HUDEP-2 (cell line): Measurements from ENCODE around the gene TEX12.
"Not testable (repeated sequence)": the region's sequence is repeated elsewhere in the genome, so short reads cannot be mapped to it uniquely, and the experiment has no call there.

Experiments used
- DNase-seq, 76 experiments: peaks; one replicate each; lab custom pipeline; 2025; ENCODE audit not compliant: unreplicated experiment in 76 of 76; lab: John Stamatoyannopoulos, UW

TEX12 gene

DNA sequence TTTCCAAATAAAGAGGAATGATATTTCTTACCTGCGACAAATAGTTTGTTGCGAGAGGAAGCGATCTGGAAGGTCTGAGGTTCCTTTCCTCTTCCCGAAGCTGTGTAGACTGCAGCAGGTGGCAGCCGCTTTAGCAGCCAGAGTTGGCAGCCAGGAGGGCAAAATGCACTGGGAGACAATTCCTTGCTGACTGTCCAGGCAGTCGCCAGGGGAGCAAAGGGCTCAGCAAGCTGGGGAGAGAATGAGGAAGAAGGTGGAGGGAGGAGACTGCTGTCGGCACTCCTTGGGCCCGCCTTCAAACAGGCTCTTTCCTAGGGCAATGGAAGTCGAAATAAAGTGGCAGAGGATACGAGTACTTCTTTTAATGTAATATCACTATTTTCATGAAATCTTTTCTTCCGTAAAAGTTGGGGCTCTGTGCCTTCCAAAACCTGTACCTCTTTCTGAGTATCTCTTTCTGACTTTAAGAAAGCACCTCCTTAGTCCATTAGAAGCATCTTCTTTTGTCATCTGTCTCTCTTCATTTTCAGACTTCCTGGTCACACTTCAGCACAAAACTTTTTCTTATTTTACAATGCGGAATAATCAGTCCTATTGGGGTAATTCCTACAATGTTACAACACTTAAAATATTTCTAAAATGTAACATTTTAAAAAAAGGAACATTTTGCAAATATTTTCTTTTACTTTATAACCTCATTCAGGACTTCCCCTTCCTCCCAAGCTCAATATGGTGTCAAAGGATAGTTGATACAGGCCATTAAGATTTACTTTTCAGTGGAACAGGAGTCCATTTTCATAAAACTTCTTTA is 3.1 kb upstream of the TEX12 start, which contains the start of gene IL18:
Gene IL18, minus strand, starts transcription at position 220 of the 811 bp plus-strand sequence. CDS start 9,041 bp downstream, outside the sequence.
- peak in 14 of 76 experiments; percentile 1 to 30 (median 14) for DNase-seq

DNA sequence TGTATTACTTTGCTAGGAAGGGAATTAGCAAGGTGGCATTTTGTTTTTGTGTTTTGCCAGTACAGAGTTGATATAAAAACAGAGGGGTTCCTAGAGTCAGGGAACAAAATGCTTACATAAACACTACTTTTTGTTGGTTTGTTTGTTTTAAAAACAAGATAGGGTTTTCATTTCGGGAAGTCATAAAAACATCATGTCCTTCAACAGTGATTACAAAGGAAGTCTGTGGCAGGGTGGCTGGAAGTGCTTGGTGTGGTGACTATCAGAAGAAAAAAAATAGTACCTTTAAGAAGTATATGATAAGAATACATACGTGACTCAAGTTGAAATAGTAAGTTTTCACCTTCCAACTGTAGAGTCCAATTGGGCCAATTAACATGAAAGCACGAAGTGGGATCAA is 2.1 kb upstream of the TEX12 start:
- DNase-seq = no peak

DNA sequence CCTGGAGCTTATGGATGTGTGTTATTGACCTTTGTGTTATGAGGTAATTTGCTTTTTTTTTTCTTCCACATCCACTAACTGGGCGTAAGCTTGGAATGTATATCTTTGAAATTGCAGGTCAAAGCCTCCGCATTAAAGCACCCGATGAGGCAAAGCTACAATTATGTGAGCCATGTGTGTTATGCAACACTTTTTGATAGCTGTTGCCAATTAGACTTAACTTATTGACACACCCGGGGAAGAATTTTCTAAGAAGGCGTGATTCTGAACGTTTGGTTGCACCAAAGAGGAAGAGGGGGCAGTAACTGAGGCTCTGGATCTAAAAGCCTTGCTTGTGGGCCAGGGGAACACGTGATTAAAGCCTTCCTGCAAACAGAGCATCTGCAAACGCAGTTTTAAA is 610 bp upstream of the TEX12 start:
- DNase-seq = no peak

DNA sequence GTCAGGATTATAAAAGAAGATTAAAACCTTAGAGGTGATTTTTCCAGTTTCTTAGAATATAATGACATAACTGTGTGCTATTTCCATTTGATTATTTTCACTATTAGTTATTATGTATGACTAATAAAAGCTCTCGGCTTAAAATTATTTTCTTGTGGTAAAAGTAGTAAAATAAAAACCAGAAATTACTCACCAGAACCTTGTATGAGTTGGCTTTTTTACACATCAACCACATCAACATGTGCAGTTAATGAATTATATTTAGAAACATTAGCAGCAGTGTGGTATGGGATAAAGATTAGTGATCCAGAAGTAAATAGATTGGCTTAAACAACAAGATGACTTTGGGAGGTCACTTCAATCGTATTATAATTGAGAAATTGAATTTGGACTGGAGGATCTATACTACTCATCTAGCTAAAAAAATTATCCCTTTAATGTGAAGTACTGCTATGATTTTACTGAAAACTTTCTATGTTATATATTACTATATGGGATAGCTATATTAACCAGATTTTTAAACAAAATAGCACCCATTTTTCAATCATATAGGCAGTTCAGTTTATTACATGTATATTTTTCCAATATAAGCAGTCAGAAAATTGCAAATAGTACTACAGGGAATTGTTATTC is 5.3 kb downstream of the TEX12 start:
- no peak for DNase-seq

DNA sequence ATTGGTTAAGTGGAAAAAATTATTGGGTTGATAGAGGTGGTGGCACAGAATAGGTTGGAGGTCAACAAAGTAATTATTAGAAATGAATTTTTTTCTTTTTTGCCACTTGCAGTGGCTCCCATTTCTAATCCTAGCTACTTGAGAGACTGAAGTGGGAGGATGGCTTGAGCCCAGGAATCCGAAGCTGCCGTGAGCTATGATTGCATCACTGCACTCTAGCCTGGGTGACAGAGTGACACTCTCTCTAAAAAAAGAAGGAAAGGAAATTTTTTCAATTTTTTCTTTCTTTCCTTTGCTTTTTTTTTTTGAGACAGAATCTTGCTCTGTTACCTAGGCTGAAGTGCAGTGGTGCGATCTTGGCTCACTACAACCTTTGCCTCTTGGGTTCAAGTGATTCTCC is 6.0 kb downstream of the TEX12 start:
- DNase-seq = no peak

DNA sequence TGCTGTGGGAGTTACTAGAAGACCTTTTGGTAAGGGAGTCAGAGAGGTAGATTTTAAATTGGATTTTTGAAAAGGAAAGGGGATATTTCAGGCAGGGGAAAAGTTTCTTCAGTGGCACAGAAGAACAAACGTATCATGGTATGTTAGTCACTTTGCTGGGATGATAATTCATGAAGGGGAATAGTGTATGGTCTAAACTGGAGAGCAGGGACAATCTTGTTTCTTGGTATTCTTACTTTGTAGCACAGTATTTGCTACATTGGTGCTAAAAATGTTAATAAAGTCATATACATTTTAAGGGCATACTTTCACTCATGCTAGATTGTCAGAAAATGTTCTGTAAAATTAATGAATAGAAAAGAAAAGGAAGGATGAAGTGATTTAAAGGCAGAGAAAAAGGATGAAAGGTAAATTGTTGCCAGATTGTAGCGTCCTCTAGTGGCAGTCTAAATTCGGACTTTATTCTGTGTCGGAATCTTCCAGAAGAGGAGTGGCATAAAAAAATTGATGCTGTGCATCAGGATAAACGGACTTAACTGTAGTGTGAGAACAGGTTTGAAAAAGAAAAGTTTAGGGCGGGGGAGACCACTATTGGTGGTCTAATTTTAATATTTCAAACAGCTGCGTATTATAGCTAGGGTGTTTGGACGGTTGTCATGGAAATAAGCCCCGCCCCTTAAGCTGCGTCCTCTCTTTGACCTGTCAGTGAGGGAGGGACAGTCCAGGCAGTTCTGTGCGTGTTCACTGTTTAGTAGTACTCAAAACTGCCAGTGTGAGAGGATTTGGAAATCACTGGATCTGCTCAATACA is 7.8 kb downstream of the TEX12 start, which contains the start of gene BCO2:
Gene BCO2, plus strand, starts transcription at position 724 of the 810 bp plus-strand sequence. CDS start 90 bp downstream, outside the sequence.
- peak in 37 of 76 experiments; percentile 1 to 64 (median 27) for DNase-seq

DNA sequence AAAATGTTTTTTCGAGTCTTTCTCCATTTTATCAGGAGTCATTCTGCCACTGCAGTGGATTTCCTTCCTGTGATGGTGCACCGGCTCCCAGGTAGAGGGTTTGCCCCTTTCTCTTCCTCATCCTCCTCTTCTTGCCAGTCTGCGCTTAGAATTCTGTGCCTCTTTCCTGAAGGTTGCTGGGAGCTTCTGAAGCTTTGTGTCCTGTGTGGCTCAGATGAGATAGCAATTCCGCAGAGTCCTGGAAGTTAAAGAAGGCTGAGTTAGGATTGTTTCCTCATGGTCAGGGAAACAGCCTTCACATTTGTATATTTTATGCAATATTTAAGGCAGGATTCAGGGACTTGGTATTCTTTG is 8.4 kb downstream of the TEX12 start:
- DNase-seq = no peak

DNA sequence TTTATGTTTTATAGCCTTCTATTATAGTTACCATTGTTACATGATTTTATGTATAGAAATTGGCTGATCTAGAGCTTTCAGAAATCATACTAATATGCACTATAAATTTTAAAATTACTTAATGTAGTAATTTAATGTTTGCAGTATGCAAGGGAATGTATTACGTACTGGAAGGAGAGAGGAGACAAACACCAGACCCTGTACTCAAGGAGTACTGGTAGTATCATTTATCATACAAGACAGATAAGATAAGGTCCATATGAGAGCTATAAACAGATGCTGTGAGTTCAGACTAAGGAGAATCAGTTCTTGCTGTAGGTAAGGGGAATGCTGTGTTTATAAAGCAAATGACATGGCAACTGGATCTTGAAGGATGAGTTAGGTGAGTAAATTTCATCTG is 8.9 kb downstream of the TEX12 start:
- DNase-seq = no peak

DNA sequence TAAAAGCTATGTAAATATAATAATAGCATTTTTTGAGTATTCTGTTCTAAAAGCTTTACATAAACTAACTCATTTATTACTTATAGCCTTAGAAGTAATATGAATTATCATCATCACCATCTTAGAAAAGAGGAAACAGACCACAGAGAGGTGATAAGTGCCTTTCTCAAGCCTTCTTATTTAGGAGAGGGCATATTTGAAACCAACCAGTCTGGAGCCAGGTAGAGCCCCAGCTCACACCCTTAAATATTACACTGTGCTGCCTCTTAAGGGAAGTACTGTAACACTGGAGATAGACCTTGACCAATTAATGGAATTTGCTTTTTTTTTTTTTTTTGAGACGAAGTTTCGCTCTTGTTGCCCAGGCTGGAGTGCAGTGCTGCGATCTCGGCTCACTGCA is 10.4 kb downstream of the TEX12 start:
- DNase-seq = no peak

DNA sequence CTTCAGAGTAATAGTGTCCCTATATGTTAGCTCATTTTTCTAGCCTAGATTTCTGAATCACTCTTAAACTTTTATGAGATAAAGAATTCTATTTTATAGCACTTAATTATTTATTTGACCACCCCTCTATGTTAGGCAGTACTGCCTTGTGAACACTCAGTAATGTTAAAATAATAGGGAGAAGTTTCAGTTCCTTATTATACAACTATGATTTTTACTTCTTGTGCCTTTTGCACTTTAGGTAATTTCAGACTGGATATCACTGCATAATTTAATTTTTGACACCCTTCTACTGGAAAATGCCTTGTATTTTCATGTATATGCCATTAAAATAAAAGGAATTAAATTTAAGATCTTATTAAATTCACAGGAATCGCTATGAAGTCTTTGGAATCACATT is 11.3 kb downstream of the TEX12 start:
- DNase-seq = no peak

DNA sequence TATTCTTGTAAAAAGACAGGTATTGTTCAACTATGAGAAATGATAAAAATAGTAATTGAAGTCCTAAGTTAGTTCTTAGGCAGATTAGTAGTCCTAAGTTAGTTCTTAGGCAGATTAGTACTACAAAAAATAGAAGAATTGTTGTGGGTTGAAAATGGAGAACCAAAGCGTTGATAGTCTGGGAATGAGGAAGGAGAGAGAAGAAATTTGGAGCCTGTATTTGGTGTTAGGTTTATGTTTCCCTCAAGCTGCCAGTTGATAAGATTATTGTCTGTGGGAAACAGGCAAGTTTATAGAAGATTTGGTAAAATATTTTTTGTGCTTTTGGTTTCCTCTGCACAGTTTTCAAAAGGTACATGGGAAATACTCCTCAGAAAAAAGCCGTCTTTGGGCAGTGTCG is 11.8 kb downstream of the TEX12 start:
- no peak for DNase-seq

DNA sequence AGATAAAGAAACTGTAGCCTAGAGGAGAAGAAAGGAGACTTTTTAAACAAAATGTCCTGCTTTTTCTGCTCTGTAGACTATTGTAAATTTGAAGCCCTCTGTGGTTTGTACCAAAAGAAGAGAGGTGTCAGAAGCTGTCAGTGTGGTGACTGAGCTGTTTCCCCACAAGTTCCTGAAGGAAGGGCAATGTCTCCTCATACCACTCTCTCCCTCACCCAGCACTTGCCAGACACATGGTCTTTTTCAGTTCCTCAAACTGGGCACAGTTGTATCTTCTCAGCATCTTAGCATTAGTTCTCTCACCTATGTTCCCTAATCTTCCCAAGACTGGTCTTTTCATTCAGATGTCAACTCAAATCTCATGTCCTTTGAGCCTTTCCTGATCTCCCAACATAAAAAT is 12.4 kb downstream of the TEX12 start:
- DNase-seq = no peak

DNA sequence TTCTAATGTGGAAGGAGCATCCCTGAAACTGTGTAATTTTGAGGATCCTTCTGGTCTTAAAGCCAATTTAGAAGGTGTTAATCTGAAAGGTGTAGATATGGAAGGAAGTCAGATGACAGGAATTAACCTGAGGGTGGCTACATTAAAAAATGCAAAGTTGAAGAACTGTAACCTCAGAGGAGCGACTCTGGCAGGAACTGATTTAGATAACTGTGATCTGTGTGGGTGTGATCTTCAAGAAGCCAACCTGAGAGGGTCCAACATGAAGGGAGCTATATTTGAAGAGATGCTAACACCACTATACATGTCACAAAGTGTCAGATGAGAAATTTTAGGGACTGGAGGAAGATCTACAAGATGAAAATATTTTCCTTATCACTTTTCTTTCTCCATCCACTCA is 15.7 kb downstream of the TEX12 start:
- DNase-seq = no peak

DNA sequence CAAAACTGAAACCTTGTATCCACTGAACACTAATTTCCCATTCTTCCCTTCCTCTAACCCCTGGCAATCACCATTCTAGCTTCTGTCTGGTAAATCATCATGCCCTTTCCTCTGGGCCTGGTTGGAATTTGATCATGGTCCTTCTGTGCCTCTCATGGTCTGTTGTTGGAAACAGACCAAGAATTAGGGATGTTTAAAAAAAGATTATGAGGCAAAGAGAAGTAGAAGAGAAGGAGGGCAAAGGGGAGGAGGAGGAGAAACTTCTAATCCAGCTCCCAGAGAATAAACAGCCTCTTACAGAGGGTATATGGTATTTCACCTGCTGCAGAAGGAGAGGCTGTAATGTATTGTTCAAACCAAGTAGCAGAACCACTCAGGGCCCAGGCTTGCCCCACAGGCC is 18.7 kb downstream of the TEX12 start:
- no peak for DNase-seq

DNA sequence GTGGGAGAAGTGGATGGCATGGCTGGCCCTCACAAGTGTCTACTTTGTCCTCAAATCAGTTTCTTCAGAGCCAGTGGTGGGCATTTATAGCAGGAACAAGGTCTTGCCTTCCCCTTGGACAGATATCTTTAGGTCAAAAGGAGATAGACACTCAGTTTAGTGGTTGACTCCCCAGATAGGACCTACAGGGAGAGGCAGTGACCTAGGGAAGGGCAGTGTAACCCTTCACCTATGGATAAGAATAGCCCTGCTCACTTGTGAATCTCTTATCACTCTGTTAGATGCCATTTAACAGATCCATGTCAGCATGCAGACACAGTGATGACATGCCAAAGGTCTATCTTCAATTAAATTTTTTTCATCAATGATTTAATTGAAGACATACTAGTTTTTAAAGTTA is 19.1 kb downstream of the TEX12 start:
- no peak for DNase-seq

DNA sequence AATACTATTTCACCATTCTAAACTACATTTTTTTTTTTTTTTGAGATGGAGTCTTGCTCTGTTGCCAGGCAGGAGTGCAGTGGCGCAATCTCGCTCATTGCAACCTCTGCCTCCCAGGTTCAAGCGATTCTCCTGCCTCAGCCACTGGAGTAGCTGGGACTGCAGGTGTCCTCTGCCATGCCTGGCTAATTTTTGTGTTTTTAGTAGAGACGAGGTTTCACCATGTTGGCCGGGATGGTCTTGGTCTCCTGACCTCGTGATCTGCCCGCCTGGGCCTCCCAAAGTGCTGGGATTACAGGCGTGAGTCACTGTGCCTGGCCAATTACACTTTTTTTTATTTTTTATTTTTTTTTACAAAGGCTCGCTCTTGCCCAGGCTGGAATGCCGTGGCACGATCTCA is 27.9 kb downstream of the TEX12 start:
- not testable (repeated sequence) for DNase-seq

DNA sequence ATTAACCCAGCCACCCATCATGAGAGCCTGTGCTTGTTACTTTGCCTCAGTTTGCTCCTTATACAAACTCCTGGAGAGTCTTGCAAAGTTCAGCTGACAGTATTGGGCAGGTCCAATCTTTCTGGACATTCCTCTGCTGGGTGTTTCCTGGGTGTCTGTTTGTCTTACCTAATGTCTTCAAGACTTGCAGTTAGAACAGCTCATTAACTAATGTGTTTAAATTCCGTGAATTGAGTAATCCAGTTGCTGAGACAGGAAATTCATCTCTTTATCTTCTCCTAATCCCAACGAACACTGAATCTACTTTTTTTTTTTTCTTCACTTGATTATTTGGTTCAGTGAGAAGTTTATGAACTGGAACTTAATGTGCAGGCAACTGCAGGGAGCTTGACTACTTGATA is 28.8 kb downstream of the TEX12 start:
- DNase-seq = no peak

DNA sequence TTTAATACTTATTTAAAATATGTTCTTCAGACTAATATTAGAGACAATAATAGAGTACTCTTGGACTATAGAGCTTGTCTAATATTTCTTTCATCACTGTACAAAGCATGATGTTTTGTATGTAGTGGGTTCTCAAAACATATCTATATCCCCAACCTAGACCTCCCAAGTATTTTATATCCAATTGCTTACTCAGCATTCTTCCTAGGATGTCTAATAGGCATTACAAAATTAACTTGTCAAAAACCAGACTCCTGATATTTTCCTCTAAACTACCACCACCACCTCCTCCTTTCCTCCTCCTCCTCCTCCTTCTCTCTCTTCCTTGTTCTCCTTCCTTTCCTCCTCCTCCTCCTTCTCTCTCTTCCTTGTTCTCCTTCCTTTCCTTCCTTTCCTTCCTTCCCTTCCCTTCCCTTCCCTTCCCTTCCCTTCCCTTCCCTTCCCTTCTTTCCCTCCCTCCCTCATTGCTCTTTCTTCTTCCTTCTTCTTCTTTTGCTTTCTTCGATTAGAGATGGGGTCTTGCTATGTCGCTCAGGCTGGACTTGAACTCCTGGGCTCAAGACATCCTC is 29.4 kb downstream of the TEX12 start:
- DNase-seq = no peak

DNA sequence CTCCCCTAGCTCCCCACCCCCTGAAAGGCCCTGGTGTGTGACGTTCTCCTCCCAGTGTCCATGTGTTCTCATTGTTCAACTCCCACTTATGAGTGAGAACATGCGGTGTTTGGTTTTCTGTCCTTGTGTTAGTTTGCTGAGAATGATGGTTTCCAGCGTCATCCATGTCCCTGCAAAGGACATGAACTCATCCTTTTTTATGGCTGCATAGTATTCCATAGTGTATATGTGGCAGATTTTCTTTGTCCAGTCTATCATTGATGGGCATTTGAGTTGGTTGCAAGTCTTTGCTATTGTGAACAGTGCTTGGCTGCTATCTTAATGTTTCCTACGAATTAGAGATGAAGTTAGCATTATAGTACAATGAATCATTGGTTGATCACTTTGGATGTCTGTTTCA is 31.9 kb downstream of the TEX12 start:
- not testable (repeated sequence) for DNase-seq

DNA sequence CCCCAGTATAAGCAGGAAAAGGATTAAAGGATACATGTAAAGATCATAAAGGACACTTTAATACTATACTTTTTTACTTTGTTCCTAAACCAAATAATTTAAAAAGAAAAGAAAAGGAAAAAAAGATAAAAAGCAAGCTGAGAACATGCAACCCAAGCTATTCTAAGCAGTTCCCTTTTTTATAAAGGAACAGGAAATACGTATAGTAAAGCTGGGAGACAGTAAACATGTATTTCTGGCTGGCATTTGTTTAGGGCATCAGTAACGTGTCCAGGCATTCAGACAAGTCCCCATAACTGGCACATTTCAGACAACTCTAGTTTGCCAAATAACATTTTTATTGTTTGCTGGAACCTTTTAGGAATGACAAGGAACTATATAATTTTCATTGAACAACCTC is 33.1 kb downstream of the TEX12 start:
- no peak for DNase-seq

DNA sequence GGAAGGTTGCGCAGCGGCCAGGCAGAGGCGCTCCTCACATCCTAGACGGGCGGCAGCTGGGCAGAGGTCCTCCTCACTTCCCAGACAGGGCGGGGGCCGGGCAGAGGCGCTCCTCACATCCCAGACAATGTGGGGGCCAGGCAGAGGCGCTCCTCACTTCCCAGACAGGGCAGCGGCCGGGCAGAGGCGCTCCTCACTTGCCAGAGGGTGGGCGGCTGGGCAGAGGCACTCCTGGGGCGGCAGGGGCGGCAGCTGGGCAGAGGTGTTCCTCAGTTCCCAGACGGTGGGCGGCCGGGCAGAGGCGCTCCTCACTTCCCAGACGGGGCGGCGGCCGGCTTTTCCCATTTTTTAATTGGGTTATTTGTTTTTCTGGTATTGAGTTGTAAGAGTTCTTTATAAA is 38.9 kb downstream of the TEX12 start:
- no peak for DNase-seq
